GM12878 (cell line): ENCODE results near the gene EDARADD. TPM values are rescaled to one million over a fixed set of nuclear protein-coding genes. Genes with fewer than 3 reads are reported as not detected.
"Not testable (repeated sequence)": the region's sequence is repeated elsewhere in the genome, so short reads cannot be mapped to it uniquely, and the experiment has no call there.

Experiments
- ATAC-seq: fragments of 200-7000 bp; cut with Tn5 transposase; 3 replicates; pipeline ENCODE4 v1.9.1; 2020; ENCODE audit warnings: mild to moderate bottlenecking, moderate library complexity
- BruUV-seq: library from RNA; stranded (reverse); fragments of 400-500 nt; replicated peaks from 2 replicates; lab custom pipeline; 2021; lab: Mats Ljungman, UMichigan
- CTCF ChIA-PET: fragments of 300-600 bp; sonication (Branson Sonifier 250); formaldehyde crosslinking; extraction: SDS; loops from one replicate; lab custom pipeline; 2021; ENCODE audit warnings: inconsistent platforms; lab: Yijun Ruan, JAX
- POLR2A ChIA-PET: fragments of 350-600 bp; formaldehyde crosslinking; extraction: SDS; loops from one replicate; lab custom pipeline; 2021; ENCODE audit warnings: inconsistent platforms; lab: Charles Lee
- RAD21 ChIA-PET: fragments of 300-600 bp; sonication (Branson Sonifier 250); formaldehyde crosslinking; loops from one replicate; lab custom pipeline; 2023; ENCODE audit warnings: antibody characterized with exemption; ENCODE audit not compliant: unreplicated experiment; lab: Charles Lee
- SMC1A ChIA-PET: fragments of 300-600 bp; sonication (Branson Sonifier 250); formaldehyde crosslinking; loops from one replicate; lab custom pipeline; 2023; ENCODE audit not compliant: unreplicated experiment, uncharacterized antibody; lab: Charles Lee
- DNase-seq: peaks from one replicate; pipeline ENCODE4 v3.0.0-alpha.2; 2011; ENCODE audit warnings: low read depth, low spot score
- FAIRE-seq: peaks from 3 replicates; lab custom pipeline; 2011; peaks lifted over from hg19 to GRCh38; lab: Jason Lieb, UNC
- H2AFZ ChIP-seq: 2 replicates; pipeline ENCODE4 v1.6.0; 2011; ENCODE audit warnings: low read depth, low read length, control low read depth; ENCODE audit not compliant: control insufficient read depth
- H3K27ac ChIP-seq: 2 replicates; pipeline ENCODE4 v1.5.1; 2011; ENCODE audit warnings: control low read depth; ENCODE audit not compliant: control insufficient read depth, insufficient read depth
- H3K27me3 ChIP-seq, 2 experiments: replicated peaks in 1 of 2; 2 replicates each; pipeline versions ENCODE4 v1.6.0 to v1.6.1; 2011; ENCODE audit warnings: low read length in 1 of 2; ENCODE audit not compliant: control insufficient read depth in 2 of 2, insufficient read depth in 2 of 2
- H3K36me3 ChIP-seq, 2 experiments: 2 replicates each; pipeline ENCODE4 v1.5.1; 2011; ENCODE audit warnings: low read length in 1 of 2; ENCODE audit not compliant: control insufficient read depth in 2 of 2, insufficient read depth in 2 of 2
- H3K4me1 ChIP-seq: 2 replicates; pipeline ENCODE4 v1.6.1; 2011; ENCODE audit warnings: mild to moderate bottlenecking, low read length, moderate library complexity, mixed read lengths; ENCODE audit not compliant: control insufficient read depth, insufficient read depth
- H3K4me2 ChIP-seq: 2 replicates; pipeline ENCODE4 v1.6.0; 2011; ENCODE audit warnings: control low read depth; ENCODE audit not compliant: control insufficient read depth, insufficient read depth
- H3K4me3 ChIP-seq: fragments of 200-600 bp; sonication (generic); 2 replicates; pipeline ENCODE4 v1.5.1; 2016
- H3K79me2 ChIP-seq: 2 replicates; pipeline ENCODE4 v1.6.0; 2011; ENCODE audit warnings: low read length; ENCODE audit not compliant: control insufficient read depth, insufficient read depth
- H3K9ac ChIP-seq: 2 replicates; pipeline ENCODE4 v1.8.0; 2011; ENCODE audit warnings: low read length, control low read depth, mixed read lengths; ENCODE audit not compliant: control insufficient read depth, insufficient read depth
- H3K9me3 ChIP-seq: replicated peaks from 3 replicates; pipeline ENCODE4 v1.5.1; 2011; ENCODE audit warnings: mild to moderate bottlenecking, low read length; ENCODE audit not compliant: control insufficient read depth, insufficient read depth
- H4K20me1 ChIP-seq: 2 replicates; pipeline ENCODE4 v1.6.0; 2011; ENCODE audit not compliant: control insufficient read depth, insufficient read depth
- CBFB ChIP-seq: IDR thresholded peaks from 2 replicates; pipeline ENCODE4 v1.6.1; 2016; ENCODE audit warnings: antibody characterized with exemption, low read depth
- HDGF ChIP-seq: fragments of 450-650 bp; IDR thresholded peaks from 2 replicates; pipeline ENCODE4 v1.6.1; 2016; ENCODE audit warnings: antibody characterized with exemption
- NFYA ChIP-seq: IDR thresholded peaks from 2 replicates; pipeline ENCODE4 v1.6.1; 2011; ENCODE audit warnings: low read depth, mild to moderate bottlenecking, low read length, improper control_type of control experiment, borderline replicate concordance
- WGBS: methylation state at CpG from one replicate; pipeline ENCODE4 v1.1.6; 2016; ENCODE audit warnings: low lambda C conversion rate; ENCODE audit not compliant: insufficient replicate concordance, insufficient coverage; ENCODE audit errors: missing lambda C conversion rate; 5-methylcytosine and 5-hydroxymethylcytosine counted together
- in situ Hi-C: fragments of 300-500 bp; cut with MboI; formaldehyde crosslinking; loops from 9 replicates; pipeline ENCODE4 v1.14.3; 2018; ENCODE audit warnings: mixed read lengths
- intact Hi-C: fragments of 100-400 bp; cut with micrococcal nuclease; formaldehyde crosslinking; loops from one replicate; pipeline ENCODE4 v1.14.2; 2022; ENCODE audit not compliant: unreplicated experiment
- polyA plus RNA-seq, 11 experiments: library from polyadenylated mRNA; depleted of rRNA in 4 of 11; unstranded in 6 of 11; stranded (reverse) in 5 of 11; fragments of >200 nt; fragmentation: Nextera tagmentation in 4 of 11; fragmentation: Illumina TruSeq in 1 of 11; extraction: Ambion mirVana in 4 of 11; extraction: Trizol in 1 of 11; gene quantifications; 1 replicate in 1 of 11; 2 replicates in 10 of 11; pipeline versions ENCODE4 v1.2.1 to v1.2.3, GENCODE V29; 2011 to 2016; ENCODE audit warnings: inconsistent platforms in 2 of 11, missing spikeins in 2 of 11, low read depth in 1 of 11
- total RNA-seq, 4 experiments: library from RNA; depleted of rRNA in 3 of 4; stranded (reverse); fragments of >200 nt in 3 of 4; fragmentation: Illumina TruSeq in 1 of 4; extraction: Trizol in 1 of 4; gene quantifications; 2 replicates each; pipeline versions ENCODE4 v1.2.1 to v1.2.3, GENCODE V29; 2013 to 2021

The EDARADD gene
- total and polyA plus RNA-seq, 10 of the 15 experiments (the other 5 are each of a cell fraction or from before 2014, with no cell fraction given) = 0.58 to 6.1 (median 4.7) TPM

DNA sequence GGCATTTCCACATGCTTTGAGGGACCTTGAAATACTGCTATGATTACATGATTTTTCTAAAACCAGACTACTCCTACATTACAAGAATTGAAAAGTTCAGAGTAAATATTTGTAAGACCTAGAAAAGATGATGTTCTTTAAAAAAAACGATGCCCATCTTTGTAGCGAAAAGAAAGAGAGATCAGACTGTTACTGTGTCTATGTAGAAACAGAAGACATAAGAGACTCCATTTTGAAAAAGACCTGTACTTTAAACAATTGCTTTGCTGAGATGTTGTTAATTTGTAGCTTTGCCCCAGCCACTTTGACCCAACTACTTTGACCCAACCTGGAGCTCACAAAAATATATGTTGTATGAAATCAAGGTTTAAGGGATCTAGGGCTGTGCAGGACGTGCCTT, 110.3 kb downstream of the EDARADD start:
- DNase-seq, H3K9me3 ChIP-seq, H3K27me3 ChIP-seq, BruUV-seq, H3K36me3 ChIP-seq, FAIRE-seq, H3K27ac ChIP-seq, H3K4me3 ChIP-seq, H3K79me2 ChIP-seq, intact Hi-C loops, H2AFZ ChIP-seq, ATAC-seq, H4K20me1 ChIP-seq, H3K9ac ChIP-seq, H3K4me2 ChIP-seq, in situ Hi-C loops, H3K4me1 ChIP-seq: not testable (repeated sequence)
- POLR2A ChIA-PET = interaction anchor here (0.6 kb wide), 1 partner anchor 23 kb away, joined by 3 read pairs; no protein-coding TSS in a partner anchor
- 44% methylated on average over 3 of the region's 3 CpGs for WGBS
- SMC1A ChIA-PET = interaction anchor here (1.2 kb wide), 1 partner anchor 22 kb away, joined by 4 read pairs; no protein-coding TSS in a partner anchor
- RAD21 ChIA-PET = interaction anchor here (1.1 kb wide), 1 partner anchor 396 kb away, joined by 3 read pairs; no protein-coding TSS in a partner anchor
- CTCF ChIA-PET = interaction anchor here (1.4 kb wide), 1 partner anchor 13 kb away, joined by 4 read pairs; no protein-coding TSS in a partner anchor

DNA sequence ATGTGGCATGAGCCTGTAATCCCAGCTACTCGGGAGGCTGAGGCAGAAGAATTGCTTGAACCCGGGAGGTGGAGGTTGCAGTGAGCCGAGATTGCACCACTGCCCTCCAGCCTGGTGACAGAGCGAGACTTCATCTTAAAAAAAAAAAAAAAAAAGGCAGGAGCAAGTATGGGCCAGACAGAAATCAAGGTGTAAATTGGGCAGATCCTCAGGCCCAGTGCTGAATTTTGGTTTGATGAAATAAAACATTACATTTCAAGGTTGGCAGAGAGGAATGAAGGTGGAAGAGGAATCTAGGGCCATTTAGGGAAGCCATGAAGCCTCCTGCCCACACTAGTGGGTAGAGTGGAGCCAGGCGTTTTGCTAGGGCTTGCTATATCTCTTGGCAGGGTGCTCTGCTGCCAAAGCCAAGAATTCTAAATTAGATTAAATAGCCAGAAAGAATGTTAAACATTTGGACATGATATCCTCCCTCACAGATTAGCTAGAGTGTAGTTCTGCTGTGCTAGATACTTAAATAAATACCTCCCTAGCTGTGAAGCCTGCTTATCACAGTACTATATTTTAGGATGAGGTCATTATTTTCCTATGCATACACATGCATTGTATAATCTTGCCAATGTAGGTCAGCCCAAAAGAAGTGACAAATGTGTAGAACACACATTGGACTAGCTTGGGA, 113.1 kb downstream of the EDARADD start:
- 65% methylated on average over 4 of the region's 5 CpGs for WGBS
- Histone ChIP-seq H3K27me3 (peaks cover 0 to 2% of the 10 kb centered on the region in 2 experiments; a peak in 2 of 4 replicates), H3K9me3 (no peaks in the 10 kb centered on the region), H3K4me1 (peaks cover 9% of the 10 kb centered on the region), H4K20me1 (no peaks in the 10 kb centered on the region), H3K27ac (no peak overlapping the region), H3K4me2 (no peak overlapping the region), H3K79me2 (no peaks in the 10 kb centered on the region), H2AFZ (no peak overlapping the region), H3K4me3 (no peak overlapping the region), H3K9ac (no peak overlapping the region), H3K36me3 (no peaks in the 10 kb centered on the region)
- RAD21 ChIA-PET = interaction anchor here (0.9 to 1.6 kb wide), 2 partner anchors 155 to 348 kb away, joined by 3 to 4 read pairs; no protein-coding TSS in a partner anchor
- intact Hi-C loops = no loop called here
- FAIRE-seq (no peak), ATAC-seq (no peak), DNase-seq (no peak)
- TF ChIP-seq HDGF (no peak), CBFB (no peak), NFYA (no peak)
- CTCF ChIA-PET = interaction anchor here (0.9 to 1.1 kb wide), 2 partner anchors 18 to 55 kb away, joined by 3 read pairs; no protein-coding TSS in a partner anchor
- in situ Hi-C loops = no loop called here
- BruUV-seq = no TSS peak
- POLR2A ChIA-PET = no interaction called here
- SMC1A ChIA-PET = interaction anchor here (0.6 to 1.3 kb wide), 2 partner anchors 11 to 1919 kb away, joined by 3 to 4 read pairs; no protein-coding TSS in a partner anchor
